Ecto neural progenitor cell (in vitro differentiated cells): ENCODE measurements around the gene UBE2J2.

ENCODE experiments used
- DNase-seq: peaks from one replicate; pipeline ENCODE4 v3.0.0-alpha.2; 2018; ENCODE audit warnings: low spot score

The UBE2J2 gene

GRCh38 chr1:1211541-1212441 lies 61.9 kb downstream of the UBE2J2 start:
- DNase-seq: no peak

GRCh38 chr1:1210726-1211540 lies 62.7 kb downstream of the UBE2J2 start:
- no peak for DNase-seq

GRCh38 chr1:1208713-1209433 lies 64.8 kb downstream of the UBE2J2 start:
- DNase-seq: no peak

- no peak for DNase-seq
Measured at GRCh38 chr1:1207571-1207892, 66.1 kb downstream of the UBE2J2 start.

- no peak for DNase-seq
Measured at GRCh38 chr1:1206966-1207531, 66.6 kb downstream of the UBE2J2 start.

GRCh38 chr1:1206376-1206965 lies 67.2 kb downstream of the UBE2J2 start, which contains the start of gene TNFRSF18:
Gene TNFRSF18 (minus strand): TSS chr1:1206592. CDS start chr1:1206571, 21 bp downstream.
- no peak for DNase-seq

- no peak for DNase-seq
Measured at GRCh38 chr1:1205769-1206375, 67.8 kb downstream of the UBE2J2 start.

GRCh38 chr1:1204998-1205768 lies 68.5 kb downstream of the UBE2J2 start:
- DNase-seq: no peak

- DNase-seq: no peak
Measured at GRCh38 chr1:1204425-1204920, 69.2 kb downstream of the UBE2J2 start.
